ENCODE data around the gene MORN1.

- no peak for TF ChIP-seq RBM22 (IDR thresholded peaks at IDR 0.05; ENCODE audit: low read depth, low read length, poor library complexity, severe bottlenecking)
- no peak for TF ChIP-seq CBFA2T2 (conservative IDR thresholded peaks at IDR 0.05)
- TF ChIP-seq ARID3B (CRISPR knock-in tag; IDR thresholded peaks at IDR 0.05; ENCODE audit: borderline replicate concordance), result no peak
- no peak for TF ChIP-seq RB1 (IDR thresholded peaks at IDR 0.05; ENCODE audit: low read depth)
- TF ChIP-seq MEF2A (IDR thresholded peaks at IDR 0.05; ENCODE audit: control insufficient read depth, low read depth, low read length), result no peak
- TF ChIP-seq CAMTA2 (CRISPR knock-in tag; conservative IDR thresholded peaks at IDR 0.05), result no peak
- TF ChIP-seq ZNF282 (CRISPR knock-in tag; IDR thresholded peaks at IDR 0.05), result no peak
- TF ChIP-seq CCAR2 (IDR thresholded peaks at IDR 0.05; ENCODE audit: low read depth, low read length), result no peak
- TF ChIP-seq, protein P1, sequence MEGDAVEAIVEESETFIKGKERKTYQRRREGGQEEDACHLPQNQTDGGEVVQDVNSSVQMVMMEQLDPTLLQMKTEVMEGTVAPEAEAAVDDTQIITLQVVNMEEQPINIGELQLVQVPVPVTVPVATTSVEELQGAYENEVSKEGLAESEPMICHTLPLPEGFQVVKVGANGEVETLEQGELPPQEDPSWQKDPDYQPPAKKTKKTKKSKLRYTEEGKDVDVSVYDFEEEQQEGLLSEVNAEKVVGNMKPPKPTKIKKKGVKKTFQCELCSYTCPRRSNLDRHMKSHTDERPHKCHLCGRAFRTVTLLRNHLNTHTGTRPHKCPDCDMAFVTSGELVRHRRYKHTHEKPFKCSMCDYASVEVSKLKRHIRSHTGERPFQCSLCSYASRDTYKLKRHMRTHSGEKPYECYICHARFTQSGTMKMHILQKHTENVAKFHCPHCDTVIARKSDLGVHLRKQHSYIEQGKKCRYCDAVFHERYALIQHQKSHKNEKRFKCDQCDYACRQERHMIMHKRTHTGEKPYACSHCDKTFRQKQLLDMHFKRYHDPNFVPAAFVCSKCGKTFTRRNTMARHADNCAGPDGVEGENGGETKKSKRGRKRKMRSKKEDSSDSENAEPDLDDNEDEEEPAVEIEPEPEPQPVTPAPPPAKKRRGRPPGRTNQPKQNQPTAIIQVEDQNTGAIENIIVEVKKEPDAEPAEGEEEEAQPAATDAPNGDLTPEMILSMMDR (IDR thresholded peaks at IDR 0.05 in 2 of 3, conservative IDR thresholded peaks at IDR 0.05 in 1 of 3; ENCODE audit: insufficient read depth in 2 of 3, low read depth in 1 of 3, low read length in 3 of 3), result no peak
- TF ChIP-seq MED1 (CRISPR knock-in tag; IDR thresholded peaks at IDR 0.05; ENCODE audit: borderline replicate concordance), result no peak
- TF ChIP-seq BHLHE40 (IDR thresholded peaks at IDR 0.05; ENCODE audit: low read length), result no peak
- no peak for TF ChIP-seq CREM (IDR thresholded peaks at IDR 0.05; ENCODE audit: low read depth)
- TF ChIP-seq KLF6 (CRISPR knock-in tag; IDR thresholded peaks at IDR 0.05; ENCODE audit: borderline replicate concordance), result no peak
- TF ChIP-seq KDM4B (IDR thresholded peaks at IDR 0.05; ENCODE audit: borderline replicate concordance in 2 of 2, low read depth in 1 of 2), result no peak
Measured at GRCh38 chr1:2288311-2288710, 103.0 kb downstream of the MORN1 start.

Data from K562 (cell line).